Measurements from ENCODE around the gene KIAA1549. TPM values are rescaled to one million over a fixed set of nuclear protein-coding genes. Genes with fewer than 3 reads are reported as not detected.

KIAA1549 gene
- total RNA-seq, 1 experiment from 2014 or later = 14.1 TPM

DNA sequence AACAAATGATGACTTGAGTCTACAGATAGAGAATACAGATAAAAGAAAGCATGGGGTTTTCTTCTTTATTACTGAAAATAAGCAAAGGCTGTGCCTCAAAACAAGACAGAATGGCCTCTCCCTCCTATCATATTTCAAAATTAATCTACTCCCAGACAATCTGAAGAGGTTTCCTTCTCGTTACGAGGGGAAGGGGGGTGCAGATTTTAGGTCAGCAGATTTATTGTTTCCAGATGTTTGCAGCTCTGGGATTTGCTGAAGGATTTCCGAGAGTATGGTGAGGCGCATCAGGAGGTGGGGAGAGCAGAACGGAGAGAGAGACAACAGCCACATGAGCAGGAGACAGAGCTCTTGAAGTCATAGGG is 89.8 kb downstream of the KIAA1549 start:
- no peak for DNase-seq (ENCODE audit: low read depth, low spot score)
- Histone ChIP-seq H3K36me3 (ENCODE audit: control insufficient read depth, insufficient read depth, low read length) (0 out of 2 replicates have a peak, but pooled peaks cover 2% of the 10 kb centered on the region), H3K4me3 (ENCODE audit: low read depth in 2 of 2, low read length in 2 of 2) (peak overlapping the region in 1 of 2 experiments; percentile 42; a peak in 2 of 4 replicates), H3K4me1 (ENCODE audit: control insufficient read depth, insufficient read depth, low read length) (peaks cover 53% of the 10 kb centered on the region), H3K9me3 (ENCODE audit: control insufficient read depth, insufficient read depth, low read depth, low read length) (no peaks in the 10 kb centered on the region), H3K27me3 (ENCODE audit: control insufficient read depth, insufficient read depth, low read length) (no peaks in the 10 kb centered on the region), H3K27ac (ENCODE audit: low read length) (peak overlapping the region; percentile 71)
- in situ Hi-C loops (cut with HindIII; ENCODE audit: low pct_unique_long_range_greater_than_20kb, low sequenced_read_pairs) (no loop called here), intact Hi-C loops (cut with micrococcal nuclease; ENCODE audit: unreplicated experiment) (no loop called here)
- ChIA-PET CTCF (no interaction called here), POLR2A (no interaction called here)
- ATAC-seq = peak; percentile 26; the same call in 1 of the 2 replicates
- no TSS peak for BruUV-seq (replicated peaks)
- TF ChIP-seq, protein P1, sequence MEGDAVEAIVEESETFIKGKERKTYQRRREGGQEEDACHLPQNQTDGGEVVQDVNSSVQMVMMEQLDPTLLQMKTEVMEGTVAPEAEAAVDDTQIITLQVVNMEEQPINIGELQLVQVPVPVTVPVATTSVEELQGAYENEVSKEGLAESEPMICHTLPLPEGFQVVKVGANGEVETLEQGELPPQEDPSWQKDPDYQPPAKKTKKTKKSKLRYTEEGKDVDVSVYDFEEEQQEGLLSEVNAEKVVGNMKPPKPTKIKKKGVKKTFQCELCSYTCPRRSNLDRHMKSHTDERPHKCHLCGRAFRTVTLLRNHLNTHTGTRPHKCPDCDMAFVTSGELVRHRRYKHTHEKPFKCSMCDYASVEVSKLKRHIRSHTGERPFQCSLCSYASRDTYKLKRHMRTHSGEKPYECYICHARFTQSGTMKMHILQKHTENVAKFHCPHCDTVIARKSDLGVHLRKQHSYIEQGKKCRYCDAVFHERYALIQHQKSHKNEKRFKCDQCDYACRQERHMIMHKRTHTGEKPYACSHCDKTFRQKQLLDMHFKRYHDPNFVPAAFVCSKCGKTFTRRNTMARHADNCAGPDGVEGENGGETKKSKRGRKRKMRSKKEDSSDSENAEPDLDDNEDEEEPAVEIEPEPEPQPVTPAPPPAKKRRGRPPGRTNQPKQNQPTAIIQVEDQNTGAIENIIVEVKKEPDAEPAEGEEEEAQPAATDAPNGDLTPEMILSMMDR (IDR thresholded peaks at IDR 0.05) = no peak
- no peak for TF ChIP-seq SIN3A (IDR thresholded peaks at IDR 0.05; ENCODE audit: borderline replicate concordance, insufficient read depth, low read depth, low read length)
- no peak for TF ChIP-seq TCF7L2 (IDR thresholded peaks at IDR 0.05; ENCODE audit: low read depth, low read length)
- TF ChIP-seq, protein P2, sequence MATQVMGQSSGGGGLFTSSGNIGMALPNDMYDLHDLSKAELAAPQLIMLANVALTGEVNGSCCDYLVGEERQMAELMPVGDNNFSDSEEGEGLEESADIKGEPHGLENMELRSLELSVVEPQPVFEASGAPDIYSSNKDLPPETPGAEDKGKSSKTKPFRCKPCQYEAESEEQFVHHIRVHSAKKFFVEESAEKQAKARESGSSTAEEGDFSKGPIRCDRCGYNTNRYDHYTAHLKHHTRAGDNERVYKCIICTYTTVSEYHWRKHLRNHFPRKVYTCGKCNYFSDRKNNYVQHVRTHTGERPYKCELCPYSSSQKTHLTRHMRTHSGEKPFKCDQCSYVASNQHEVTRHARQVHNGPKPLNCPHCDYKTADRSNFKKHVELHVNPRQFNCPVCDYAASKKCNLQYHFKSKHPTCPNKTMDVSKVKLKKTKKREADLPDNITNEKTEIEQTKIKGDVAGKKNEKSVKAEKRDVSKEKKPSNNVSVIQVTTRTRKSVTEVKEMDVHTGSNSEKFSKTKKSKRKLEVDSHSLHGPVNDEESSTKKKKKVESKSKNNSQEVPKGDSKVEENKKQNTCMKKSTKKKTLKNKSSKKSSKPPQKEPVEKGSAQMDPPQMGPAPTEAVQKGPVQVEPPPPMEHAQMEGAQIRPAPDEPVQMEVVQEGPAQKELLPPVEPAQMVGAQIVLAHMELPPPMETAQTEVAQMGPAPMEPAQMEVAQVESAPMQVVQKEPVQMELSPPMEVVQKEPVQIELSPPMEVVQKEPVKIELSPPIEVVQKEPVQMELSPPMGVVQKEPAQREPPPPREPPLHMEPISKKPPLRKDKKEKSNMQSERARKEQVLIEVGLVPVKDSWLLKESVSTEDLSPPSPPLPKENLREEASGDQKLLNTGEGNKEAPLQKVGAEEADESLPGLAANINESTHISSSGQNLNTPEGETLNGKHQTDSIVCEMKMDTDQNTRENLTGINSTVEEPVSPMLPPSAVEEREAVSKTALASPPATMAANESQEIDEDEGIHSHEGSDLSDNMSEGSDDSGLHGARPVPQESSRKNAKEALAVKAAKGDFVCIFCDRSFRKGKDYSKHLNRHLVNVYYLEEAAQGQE (IDR thresholded peaks at IDR 0.05; ENCODE audit: insufficient read depth in 1 of 2, low read depth in 2 of 2, low read length in 1 of 2) = no peak
- no peak for TF ChIP-seq POLR2AphosphoS5 (IDR thresholded peaks at IDR 0.05; ENCODE audit: low read depth, low read length)

DNA sequence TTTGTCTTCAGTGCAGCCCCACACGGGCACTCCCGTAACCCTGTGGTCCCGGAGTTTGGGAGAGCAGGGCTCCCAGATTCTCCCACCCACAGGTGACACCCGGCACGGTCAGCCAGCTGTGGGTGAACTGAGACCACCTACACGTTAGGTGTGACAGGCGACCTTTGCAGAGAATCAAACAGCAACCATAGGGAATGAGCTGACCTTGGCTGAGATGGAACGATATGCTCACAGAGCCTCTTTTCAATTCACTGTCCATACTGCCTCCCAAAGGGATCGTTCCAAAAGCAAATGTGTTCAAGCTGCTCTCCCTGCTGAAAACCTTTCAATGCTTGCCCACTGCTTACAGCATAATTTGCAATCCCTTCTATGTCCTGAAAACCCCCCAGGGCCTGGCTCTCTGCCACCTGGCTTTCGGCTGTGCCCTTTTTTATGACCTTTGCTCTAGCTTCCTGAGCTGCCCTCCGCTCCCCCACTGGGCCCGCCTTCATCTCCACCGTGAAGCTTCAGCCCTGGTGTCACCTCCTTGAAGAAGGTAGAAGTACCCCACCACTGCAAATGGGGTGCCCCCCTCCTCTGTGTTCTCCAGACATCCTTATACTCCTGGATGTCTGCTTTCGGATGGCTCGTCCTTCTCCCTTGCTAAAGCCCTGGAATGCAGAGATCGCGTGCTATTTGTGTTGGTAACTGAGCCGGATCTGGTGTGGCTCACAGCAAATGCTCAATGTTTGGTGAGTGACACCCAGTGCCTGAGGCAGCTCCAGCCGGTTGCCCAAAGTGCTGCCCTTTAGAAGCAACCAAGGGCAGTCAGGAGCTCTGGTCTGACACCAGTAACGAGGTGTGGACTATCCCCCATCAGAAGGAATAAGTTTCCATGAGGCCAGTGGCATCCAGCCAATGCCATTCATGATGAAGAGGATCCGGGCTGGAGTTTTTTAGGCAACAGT is 90.4 kb downstream of the KIAA1549 start:
- ATAC-seq (peak; percentile 90), DNase-seq (ENCODE audit: low read depth, low spot score) (peak; percentile 92)
- in situ Hi-C loops (cut with HindIII; ENCODE audit: low pct_unique_long_range_greater_than_20kb, low sequenced_read_pairs) = no loop called here
- ChIA-PET CTCF (interaction anchor here (0.6 kb wide), 1 partner anchor 482 kb away, joined by 4 read pairs; no protein-coding TSS in a partner anchor), POLR2A (no interaction called here)
- 0 out of 2 replicates have a peak, but pooled peaks cover 2% of the 10 kb centered on the region for H3K36me3 ChIP-seq (ENCODE audit: control insufficient read depth, insufficient read depth, low read length)
- TF ChIP-seq POLR2AphosphoS5 (IDR thresholded peaks at IDR 0.05; ENCODE audit: low read depth, low read length) (no peak), SIN3A (IDR thresholded peaks at IDR 0.05; ENCODE audit: borderline replicate concordance, insufficient read depth, low read depth, low read length) (no peak), TCF7L2 (IDR thresholded peaks at IDR 0.05; ENCODE audit: low read depth, low read length) (no peak)
- TF ChIP-seq, protein P1 (IDR thresholded peaks at IDR 0.05) = no peak
- TF ChIP-seq, protein P2 (IDR thresholded peaks at IDR 0.05; ENCODE audit: insufficient read depth in 1 of 2, low read depth in 2 of 2, low read length in 1 of 2) = no peak
- BruUV-seq (replicated peaks) = no TSS peak
- peak overlapping the region in 1 of 2 experiments; percentile 42; a peak in 2 of 4 replicates for H3K4me3 ChIP-seq (ENCODE audit: low read depth in 2 of 2, low read length in 2 of 2)
- H3K9me3 ChIP-seq (ENCODE audit: control insufficient read depth, insufficient read depth, low read depth, low read length) = no peaks in the 10 kb centered on the region
- intact Hi-C loops (cut with micrococcal nuclease; ENCODE audit: unreplicated experiment) = no loop called here
- H3K4me1 ChIP-seq (ENCODE audit: control insufficient read depth, insufficient read depth, low read length) = peaks cover 53% of the 10 kb centered on the region
- H3K27me3 ChIP-seq (ENCODE audit: control insufficient read depth, insufficient read depth, low read length) = no peaks in the 10 kb centered on the region
- H3K27ac ChIP-seq (ENCODE audit: low read length) = peak overlapping the region; percentile 71
